Stromal cell of bone marrow (primary cell): Measurements from ENCODE around the gene SERINC2.
"Not testable (repeated sequence)": the region's sequence is repeated elsewhere in the genome, so short reads cannot be mapped to it uniquely, and the experiment has no call there.

ENCODE experiments used
- DNase-seq: peaks from one replicate; pipeline ENCODE4 v3.0.0-alpha.2; 2012; ENCODE audit warnings: low read depth

The SERINC2 gene

DNA sequence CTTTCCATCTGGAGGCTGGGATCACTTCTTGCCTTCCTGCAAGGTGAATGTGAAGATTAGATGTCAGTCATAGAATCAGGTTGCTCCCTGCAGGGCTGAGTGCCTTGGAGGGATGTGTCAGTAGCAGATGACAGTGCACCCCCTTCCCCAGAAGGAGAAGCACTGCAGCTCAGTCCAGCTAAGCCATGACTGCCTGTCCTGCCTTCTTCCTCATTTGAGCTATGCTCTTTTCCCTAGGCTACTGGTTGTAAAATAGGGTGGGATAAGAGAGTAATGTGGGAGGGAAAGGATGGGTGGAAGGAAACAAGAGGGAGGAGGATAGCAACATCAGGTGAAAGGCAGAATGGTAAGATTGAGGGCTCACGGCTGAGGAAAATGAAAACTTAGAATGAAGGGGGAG lies 29.0 kb upstream of the SERINC2 start:
- DNase-seq, result no peak

DNA sequence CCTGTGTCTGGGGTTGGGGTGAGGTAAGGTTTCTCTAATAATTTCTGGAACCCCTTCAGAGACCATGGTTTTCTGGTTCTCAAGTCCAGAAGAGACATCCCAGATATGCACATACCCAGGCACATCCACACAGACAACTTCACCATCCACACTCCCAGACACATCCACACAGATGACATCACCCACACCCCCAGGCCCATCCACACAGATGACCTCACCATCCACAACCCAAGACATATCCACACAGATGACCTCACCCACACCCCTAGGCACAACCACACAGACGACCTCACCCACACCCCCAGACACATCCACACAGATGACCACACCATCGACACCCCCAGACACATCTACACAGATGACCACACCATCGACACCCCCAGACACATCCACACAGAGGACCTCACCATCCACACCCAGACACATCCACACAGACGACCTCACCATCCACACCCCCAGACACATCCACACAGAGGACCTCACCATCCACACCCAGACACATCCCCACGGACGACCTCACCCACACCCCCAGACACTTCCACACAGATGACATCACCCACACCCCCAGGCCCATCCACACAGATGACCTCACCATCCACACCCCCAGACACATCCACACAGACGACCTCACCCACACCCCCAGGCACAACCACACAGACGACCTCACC lies 26.3 kb upstream of the SERINC2 start:
- not testable (repeated sequence) for DNase-seq

DNA sequence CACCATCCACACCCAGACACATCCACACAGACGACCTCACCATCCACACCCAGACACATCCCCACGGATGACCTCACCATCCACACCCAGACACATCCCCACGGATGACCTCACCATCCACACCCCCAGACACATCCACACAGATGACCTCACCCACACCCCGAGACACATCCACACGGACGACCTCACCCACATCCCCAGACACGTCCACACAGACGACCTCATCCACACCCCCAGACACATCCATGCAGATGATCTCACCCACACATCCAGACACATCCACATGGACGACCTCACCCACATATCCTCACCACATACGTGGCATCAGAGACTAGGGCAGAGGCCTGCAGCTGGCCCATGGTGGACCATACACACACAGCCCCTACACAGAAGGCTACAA lies 25.4 kb upstream of the SERINC2 start:
- no peak for DNase-seq

DNA sequence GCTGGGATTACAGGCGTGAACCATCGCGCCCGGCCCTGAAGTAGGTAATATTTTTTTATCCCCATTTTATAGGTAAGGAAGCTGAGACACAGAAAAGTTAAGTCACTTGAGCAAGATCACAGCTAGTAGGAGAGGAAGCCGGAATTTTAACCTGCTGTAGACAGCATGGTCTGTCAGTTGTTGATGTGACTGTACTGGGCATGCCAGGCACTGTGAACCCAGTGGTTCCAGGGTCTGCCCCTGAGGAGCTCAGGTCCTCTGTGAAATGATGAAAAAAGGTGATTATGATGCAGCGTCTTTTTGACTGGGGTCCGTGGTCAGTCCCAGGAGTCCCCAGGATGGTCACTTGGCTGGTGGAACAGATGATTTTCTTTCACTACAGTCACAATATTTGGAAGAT lies 23.4 kb upstream of the SERINC2 start:
- no peak for DNase-seq

DNA sequence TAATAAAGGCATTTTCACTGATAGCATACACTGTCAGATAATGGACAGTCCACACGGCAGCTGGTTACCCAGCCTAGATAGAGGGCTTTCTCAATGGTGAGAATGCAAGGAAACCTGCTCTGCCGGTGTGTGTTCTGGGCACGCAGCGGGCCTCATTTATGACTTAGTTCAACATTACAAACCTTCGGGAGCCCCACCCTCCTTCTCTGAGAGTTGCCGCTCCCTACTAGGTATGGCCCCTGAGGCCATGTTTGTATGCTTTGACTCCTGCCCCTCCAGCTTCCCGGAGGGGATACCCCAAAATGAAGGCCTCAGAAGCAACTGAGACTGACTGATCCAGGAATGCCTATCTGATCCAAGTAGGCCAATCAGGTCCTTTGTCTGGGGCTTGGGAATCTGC lies 22.9 kb upstream of the SERINC2 start:
- no peak for DNase-seq

DNA sequence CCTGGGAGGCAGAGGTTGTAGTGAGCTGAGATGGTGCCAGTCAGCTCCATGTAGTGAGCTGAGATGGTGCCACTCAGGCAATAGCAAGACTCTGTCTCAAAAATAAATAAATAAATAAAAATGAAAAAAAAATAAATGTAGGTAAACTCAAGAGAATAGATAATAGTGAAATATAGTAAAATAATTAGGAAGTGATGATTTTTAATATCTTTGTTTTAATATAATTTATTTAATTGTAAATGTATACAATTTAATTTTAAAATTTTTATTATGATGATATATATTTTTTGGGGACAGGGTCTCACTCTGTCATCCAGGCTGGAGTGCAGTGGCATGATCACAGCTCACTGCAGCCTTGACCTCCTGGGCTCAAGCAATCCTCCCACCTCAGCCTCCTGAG lies 19.6 kb upstream of the SERINC2 start:
- DNase-seq, result no peak

DNA sequence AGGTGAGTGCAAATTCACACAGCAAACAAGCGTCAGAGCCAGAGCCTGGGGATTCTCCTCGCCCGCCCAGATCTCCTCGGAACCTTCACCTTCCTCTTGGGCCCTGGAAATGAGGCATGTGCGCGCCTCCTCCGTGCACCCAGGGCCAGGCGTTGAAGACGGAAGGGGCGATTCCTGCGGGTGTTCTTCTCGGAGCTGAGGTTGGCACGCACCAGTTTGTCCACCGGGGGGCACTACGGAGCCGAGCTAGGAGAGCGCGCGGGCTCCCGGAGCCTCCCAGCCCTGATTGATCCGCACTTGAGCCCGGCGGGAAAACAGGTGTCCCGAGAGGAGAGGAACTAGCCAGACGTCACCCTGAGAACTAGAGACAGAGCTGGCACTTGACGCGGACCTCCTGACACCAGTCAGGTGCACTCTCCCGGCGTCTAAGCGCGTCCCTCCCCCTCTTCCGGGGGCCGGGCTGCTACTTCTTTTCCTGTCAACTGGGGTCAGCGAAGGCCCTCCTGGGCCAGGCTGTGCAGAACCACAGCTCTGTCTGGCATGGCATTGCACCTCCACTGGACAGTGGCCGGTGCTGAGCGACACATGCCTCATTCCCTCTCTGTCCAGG lies 18.3 kb upstream of the SERINC2 start:
- DNase-seq, result no peak

DNA sequence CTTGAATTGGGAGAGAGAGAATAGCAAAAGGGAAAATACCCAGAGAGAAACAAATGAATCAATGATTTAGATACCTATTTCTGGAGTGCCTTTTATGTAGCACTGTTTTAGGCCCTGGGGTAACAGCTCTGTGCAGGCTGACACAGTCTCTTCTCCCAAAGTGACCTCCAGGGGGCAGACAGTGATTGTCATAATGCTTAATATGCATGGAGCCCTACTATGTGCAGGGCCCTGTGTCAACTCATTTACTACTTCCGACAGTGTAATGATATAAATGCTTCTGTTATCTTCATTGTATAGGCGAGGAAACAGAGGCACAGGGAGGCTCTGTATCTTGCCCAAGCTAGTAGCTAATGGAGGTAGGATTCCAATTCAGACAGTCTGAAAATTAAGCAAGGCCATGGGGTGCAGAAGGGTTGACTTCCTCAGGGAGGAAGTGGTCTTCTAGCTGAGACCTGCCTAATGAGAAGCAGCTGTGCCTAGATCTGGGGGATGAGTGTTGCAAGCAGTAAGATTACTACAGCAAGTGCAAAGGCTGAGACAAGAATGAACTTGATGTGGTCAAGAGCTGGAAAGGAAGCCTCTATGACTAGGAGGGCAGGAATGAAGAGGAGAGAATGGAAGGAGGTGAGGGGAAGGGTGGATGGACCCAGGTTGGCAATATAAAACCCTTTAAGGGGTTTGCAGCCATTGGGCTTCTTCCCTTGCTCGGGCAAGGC lies 16.2 kb upstream of the SERINC2 start:
- DNase-seq, result no peak

DNA sequence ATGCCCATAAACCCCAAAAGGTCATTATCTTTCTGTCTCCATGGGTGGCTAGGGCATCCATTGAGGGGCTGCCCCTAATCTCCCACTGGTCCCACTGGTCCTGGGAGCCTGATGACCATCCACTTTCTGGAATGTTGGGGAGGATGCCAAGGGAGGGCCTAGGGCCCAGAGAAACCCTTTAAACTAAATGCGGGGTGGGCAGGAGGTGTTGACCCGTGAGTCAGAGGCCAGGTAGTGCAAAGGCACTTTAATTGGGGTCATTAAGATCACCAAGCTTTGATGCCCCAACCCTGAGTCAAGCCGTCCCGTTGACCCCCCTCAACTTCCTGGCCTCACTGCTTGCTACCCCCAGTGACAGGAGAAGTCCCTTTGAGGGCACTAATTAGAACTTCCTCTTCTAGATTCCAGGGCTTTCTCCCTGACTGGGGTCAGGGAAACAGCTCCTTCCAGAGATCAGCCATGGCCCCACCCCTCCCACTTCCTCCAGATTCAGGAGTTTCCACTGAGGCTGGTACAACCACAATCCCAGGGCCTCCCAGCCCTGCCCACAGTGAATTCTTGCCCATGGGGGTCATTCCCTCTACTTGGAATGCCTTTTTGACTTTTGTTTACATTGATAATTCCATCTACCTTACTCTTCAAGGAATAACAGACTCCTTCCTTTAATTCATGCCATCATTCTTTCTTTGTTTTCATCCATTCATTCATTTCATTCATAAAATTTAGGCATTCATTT lies 15.5 kb upstream of the SERINC2 start:
- DNase-seq, result no peak

DNA sequence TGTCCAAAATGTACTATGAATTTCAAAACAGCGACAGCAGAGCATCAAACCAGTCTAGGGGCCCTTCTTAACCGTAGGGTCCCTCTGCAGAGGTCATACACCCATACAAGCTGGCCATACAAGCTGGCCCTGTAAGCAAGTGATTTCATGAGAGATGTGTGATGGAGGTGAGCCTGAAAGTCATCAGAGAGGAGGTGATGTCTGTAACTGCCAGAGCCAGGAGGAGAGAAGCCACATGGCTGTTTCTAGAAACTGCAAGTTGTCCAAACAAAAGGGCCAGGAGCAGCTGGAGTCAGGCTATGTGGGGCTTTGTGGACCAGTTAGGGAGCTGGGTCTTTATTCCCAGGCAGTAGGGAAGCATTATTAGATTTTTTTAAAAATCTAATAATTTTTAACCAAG lies 14.8 kb upstream of the SERINC2 start:
- no peak for DNase-seq

DNA sequence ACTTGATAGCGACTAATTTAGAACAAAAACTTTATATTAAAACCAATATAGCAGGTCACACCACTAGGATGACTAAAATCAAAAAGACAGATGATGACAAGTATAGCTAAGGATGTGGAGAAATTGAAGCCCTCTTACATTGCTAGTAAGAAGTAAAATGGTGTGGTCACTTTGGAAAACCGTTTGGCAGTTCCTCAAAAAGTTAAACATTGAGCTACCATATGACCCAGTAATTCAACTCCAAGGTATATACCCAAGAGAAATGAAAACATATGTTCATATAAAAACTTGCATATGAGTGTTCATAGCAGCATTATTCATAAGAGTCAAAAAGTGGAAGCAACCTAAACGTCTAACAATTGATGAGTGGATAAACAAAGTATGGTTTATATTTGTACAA lies 13.0 kb upstream of the SERINC2 start:
- DNase-seq, result no peak

DNA sequence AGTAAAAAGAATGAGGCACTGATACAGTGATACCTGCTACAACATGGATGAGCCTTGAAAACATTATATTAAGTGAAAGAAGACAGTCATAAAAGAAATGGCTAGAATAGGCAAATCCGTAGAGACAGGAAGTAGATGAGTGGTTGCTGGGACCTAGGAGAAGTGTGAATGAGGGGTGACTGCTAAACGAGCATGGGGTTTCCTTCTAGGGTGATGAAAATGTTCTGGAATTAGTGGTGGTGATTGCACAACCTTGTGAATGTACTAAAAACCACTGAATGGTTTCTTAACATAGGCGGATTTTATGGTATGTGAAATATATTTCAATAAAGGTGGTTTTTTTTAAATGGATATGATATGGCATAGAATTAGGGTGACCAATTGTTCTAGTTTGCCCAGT lies 12.6 kb upstream of the SERINC2 start:
- no peak for DNase-seq

DNA sequence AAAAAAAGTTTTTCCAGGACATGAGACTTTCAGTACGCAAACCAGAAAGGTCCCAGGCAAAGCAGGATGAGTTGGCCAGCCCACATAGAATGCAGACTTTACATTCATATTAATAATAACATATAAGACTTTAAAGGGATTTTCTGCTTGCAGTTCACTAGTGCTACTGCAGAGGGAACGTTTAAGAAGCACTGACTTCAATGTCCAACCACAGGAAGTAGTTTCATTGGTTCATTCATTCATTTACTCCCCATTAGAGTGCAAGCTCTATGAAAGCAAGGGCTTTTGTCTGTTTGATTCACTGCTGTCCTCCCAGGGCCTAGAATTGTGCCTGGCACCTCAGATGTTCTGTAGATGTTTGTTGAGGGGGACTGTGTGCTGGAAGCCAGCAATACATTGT lies 11.8 kb upstream of the SERINC2 start:
- DNase-seq, result no peak

DNA sequence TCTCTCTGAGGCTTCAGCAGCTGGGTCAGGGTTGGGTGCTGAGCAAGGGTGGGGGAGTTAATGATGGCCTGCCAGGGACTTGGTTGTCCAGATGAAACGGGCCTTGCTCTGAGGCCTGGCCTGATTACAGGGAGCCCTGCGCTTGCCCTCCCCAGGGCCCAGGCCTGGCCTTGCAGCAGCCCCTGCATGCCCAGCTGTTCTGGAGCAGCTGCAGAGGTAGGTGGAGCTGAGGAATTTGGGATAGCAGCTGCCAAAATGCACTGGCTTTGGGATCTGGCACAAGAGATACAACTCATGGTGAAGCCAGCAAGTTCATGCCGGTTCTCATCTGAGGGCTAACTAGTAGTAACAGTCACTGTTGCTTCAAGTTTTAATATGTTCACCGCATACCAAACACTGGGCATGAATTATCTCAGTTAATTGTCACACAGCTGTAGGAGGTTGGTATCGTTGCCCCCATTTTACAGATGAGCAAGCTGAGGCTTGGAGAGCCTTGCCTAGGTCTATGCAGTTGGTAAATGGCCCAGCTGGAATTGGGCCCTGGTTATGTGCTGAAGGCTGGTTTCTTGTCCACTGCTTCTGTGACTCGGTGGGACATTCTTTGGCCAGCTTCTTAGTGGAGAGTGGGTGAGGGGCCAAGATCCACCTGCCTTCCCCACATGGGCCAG lies 7.3 kb upstream of the SERINC2 start:
- DNase-seq, result no peak

DNA sequence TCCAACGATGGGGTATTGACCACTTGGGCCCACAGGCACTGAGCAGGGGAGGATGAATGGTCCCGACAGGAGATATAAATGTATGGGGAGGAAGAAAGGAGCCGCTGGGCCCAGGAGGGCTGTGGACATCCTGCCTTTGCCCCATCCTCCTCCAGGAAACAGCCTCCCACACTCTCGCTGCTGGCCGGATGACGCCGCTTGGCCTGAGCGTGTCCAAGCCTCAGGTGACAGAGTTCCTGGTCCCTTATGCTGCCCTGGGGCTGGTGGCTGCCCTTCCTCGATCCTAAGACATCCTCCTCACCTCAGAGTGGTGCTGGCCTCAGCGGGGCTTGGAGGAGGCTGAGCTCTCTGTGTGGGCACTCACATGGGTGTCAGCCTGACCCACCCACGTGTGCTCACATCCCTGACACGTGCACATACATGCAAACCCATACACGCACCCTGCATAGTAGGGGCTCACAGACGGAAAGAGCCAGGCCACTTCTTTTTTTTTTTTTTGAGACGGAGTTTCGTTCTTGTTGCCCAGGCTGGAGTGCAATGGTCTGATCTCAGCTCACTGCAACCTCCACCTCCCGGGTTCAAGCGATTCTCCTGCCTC lies 5.9 kb upstream of the SERINC2 start:
- no peak for DNase-seq

DNA sequence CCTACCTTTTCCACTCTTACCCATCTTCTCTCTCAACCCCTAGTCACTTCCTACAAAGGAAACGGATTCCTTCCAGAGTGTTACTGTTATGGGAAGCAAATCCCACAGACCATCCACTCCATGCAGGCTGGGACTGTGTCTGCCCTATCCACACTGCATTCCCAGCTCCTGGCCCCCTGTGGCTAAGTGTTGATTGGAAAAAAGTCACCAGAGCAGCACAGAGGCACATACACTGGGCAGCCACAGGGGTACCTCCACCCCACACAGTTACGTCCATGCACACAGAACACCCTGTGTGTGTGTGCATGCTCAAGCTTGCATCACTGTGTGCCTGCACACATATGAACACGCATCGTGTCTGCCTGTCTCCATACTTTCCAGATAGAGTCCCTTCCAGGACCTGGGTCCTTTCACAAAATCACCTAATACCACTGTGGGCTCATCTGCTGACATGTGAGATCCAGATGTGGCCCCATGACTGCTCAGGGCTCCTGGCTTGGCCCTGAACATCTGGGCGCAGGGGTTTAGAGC lies 4.2 kb upstream of the SERINC2 start:
- DNase-seq, result no peak

DNA sequence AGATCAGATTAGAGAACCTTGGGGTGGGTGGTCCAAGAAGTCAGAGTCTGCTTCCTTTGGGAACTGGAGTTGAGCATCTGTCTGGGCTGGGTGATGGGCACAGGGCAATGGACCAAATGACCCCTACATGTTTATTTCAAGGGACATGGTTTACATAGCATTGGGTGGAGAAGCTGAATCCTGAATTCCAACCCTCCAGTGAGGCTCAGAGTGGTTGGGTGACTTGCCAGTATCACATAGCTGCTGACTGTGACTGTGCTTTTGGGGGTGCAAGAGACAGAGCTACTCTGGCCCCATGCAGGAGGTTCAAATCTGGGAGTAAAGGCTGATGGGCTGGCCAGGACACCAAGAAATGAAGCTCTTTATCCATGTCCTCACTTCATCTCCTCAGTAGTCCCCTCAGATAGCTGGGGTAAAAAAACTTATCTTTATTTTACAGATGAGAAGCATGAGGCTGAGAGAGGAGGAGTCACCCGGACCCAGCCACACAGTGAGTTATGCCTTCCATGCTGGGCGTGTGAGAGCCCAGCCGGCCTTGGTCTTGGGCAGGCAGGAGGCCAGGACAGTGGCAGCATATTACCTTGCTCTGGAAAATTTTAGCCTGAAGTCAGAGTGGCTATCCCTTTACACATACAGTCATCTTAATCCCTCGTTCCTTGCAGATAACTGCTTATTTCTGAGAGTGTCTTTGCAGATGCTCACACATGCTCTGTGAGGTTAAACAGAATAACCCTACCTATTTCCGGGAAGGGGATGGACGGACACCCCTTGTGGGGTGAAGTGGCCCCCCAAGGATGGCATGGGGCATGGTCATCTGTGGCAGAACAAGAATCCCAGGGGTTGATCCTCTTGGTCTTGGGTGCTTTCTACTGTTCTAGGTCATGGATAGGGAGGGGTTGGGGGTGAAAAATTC lies 2.8 kb upstream of the SERINC2 start:
- DNase-seq, result no peak

DNA sequence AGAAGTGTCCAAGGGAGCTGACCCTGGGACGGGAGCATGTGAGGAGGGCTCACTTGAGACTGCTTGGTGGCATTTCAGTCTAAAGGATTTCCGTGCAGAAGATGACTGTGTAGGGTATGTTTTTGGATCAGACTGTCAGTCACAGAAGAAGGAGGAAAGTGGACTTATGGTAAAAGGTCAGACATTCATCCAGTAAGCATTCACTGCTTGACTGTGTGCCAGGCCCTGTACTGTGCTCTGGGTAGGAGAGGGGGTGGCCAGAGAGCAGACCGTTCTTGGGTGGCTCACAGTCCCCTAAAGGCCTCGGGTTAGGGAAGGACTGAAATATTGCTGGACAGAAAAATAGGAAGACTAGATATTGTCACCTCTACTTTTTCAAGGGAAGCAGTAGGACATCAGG lies 2.1 kb upstream of the SERINC2 start:
- peak; percentile 46 for DNase-seq

DNA sequence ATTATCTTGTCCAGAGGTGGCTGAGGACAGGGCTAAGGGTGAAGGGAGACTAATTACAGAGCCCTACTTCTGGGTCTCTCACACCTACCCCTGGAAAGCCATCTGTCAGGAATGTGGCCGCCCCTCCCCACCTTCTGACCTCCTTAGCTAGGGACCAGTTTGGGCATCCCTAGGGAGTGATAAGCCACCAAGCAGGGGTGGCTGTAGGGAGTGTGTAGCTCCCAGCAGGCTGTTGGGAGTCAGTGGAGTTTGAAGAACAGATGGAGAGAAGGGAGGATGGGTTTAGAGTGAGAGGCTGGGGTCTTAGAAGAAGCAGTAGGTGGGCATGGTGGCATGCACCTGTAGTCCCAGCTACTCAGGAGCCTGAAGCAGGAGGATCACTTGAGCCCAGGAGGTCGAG lies 808 bp upstream of the SERINC2 start:
- no peak for DNase-seq

DNA sequence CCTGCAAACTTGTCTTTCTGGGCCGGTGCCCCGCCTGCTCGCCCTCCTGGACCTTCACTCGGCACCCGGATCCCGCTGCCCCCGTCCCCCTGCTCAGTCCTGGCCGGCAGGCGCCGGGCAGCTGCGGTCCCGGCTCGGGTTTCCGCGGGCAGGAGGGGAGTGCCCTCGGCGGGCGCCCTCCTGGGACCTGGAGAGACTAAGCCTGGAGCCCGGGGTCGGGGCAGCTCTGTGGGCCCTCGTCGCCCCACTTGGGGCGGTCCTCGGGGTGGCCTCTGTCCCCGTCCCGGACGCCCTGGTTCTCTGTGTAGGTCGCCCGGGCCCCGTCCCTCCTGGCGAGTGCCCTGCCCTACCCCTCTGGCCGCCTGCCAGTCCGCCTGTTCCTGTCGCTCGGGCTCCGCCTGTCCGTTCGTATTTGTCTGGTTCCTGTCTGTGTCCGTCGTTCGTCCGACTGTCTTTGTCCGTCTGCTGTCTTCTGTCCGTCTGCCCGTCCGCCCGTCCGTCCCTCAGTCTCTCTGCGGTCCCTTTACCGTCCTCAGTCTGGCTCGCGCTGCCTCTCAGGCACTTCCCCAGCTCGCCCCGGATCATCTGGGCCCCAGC lies 490 bp downstream of the SERINC2 start:
- DNase-seq, result no peak
